ENCODE results near the gene SERPINB13.

SERPINB13 gene

GRCh38 chr18:63586431-63586830 is 712 bp upstream of the SERPINB13 start:
- H3K4me3 ChIP-seq (replicated peaks in 1 of 2; ENCODE audit: low read depth in 2 of 2, low read length in 2 of 2) = no peak overlapping the region
- DNase-seq (ENCODE audit: low read depth in 2 of 2) = no peak
- no peak for TF ChIP-seq CTCF (IDR thresholded peaks at IDR 0.05; ENCODE audit: low read depth, low read length)

GRCh38 chr18:63588909-63589308 is 1.8 kb downstream of the SERPINB13 start:
- peak in 1 of 2 donors; percentile 21 for DNase-seq (ENCODE audit: low read depth in 2 of 2)
- TF ChIP-seq CTCF (IDR thresholded peaks at IDR 0.05; ENCODE audit: low read depth, low read length) = no peak
- H3K4me3 ChIP-seq (replicated peaks in 1 of 2; ENCODE audit: low read depth in 2 of 2, low read length in 2 of 2) = no peak overlapping the region

- no peak overlapping the region for H3K4me3 ChIP-seq (replicated peaks in 1 of 2; ENCODE audit: low read depth in 2 of 2, low read length in 2 of 2)
- peak in 1 of 2 donors; percentile 20 for DNase-seq (ENCODE audit: low read depth in 2 of 2)
- no peak for TF ChIP-seq CTCF (IDR thresholded peaks at IDR 0.05; ENCODE audit: low read depth, low read length)
These were observed 3.2 kb downstream of the SERPINB13 start for GRCh38 chr18:63590373-63590772.

GRCh38 chr18:63590966-63591695 is 4.0 kb downstream of the SERPINB13 start:
- H3K4me3 ChIP-seq (replicated peaks in 1 of 2; ENCODE audit: low read depth in 2 of 2, low read length in 2 of 2) = no peak overlapping the region
- TF ChIP-seq CTCF (IDR thresholded peaks at IDR 0.05; ENCODE audit: low read depth, low read length) = no peak
- DNase-seq (ENCODE audit: low read depth in 2 of 2) = no peak

- DNase-seq (ENCODE audit: low read depth in 2 of 2) = no peak
- no peak for TF ChIP-seq CTCF (IDR thresholded peaks at IDR 0.05; ENCODE audit: low read depth, low read length)
- H3K4me3 ChIP-seq (replicated peaks in 1 of 2; ENCODE audit: low read depth in 2 of 2, low read length in 2 of 2) = no peak overlapping the region
These were observed 4.6 kb downstream of the SERPINB13 start for GRCh38 chr18:63591725-63592124.

- H3K4me3 ChIP-seq (replicated peaks in 1 of 2; ENCODE audit: low read depth in 2 of 2, low read length in 2 of 2) = no peak overlapping the region
- no peak for TF ChIP-seq CTCF (IDR thresholded peaks at IDR 0.05; ENCODE audit: low read depth, low read length)
- DNase-seq (ENCODE audit: low read depth in 2 of 2) = no peak
These were observed 5.3 kb downstream of the SERPINB13 start for GRCh38 chr18:63592471-63592870.

GRCh38 chr18:63596964-63597363 is 9.8 kb downstream of the SERPINB13 start:
- TF ChIP-seq CTCF (IDR thresholded peaks at IDR 0.05; ENCODE audit: low read depth, low read length) = no peak
- DNase-seq (ENCODE audit: low read depth in 2 of 2) = no peak

More at GRCh38 chr18:63596964-63597363, 9.8 kb downstream of the SERPINB13 start:
- H3K4me3 ChIP-seq (replicated peaks in 1 of 2; ENCODE audit: low read depth in 2 of 2, low read length in 2 of 2) = no peak overlapping the region
